ENCODE data around the gene CPVL.

CPVL gene

DNA sequence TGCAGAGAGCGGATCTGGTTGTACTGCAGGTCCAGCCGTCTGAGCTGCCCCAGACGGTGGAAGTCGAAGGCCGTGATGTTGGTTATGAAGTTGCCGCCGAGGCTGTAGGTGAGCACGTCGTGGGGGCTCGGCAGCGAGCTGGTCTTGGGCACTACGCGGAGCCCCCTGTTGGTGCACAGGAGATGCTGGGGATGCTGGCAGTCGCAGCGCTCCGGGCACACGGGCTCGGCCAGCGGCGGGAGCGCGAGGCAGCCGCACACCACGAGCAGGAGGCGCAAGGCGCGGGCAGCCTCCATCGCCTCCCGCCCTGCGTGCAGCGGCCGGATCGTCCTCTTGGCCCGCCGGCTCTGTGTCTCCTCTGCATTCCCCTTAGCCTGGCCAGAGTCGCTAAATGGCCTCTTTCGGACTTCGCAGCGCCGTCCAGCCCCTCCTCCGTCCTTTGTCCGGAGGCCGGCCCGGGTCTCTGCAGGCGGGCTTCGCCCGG, 188.5 kb downstream of the CPVL start:
- Histone ChIP-seq H3K9me3 (ENCODE audit: insufficient read depth, low read length) (peaks cover 19% of the 10 kb centered on the region; the same call in 1 of the 2 replicates), H3K4me1 (ENCODE audit: insufficient read depth, insufficient read length) (peaks cover 15% of the 10 kb centered on the region), H3K36me3 (ENCODE audit: insufficient read depth, insufficient read length, low read length) (no peaks in the 10 kb centered on the region), H3K9ac (ENCODE audit: insufficient read length, low read depth) (peak overlapping the region; percentile 43), H3K27me3 (ENCODE audit: insufficient read depth, insufficient read length) (peaks cover 44% of the 10 kb centered on the region), H3K4me3 (ENCODE audit: insufficient read length, low read depth) (peak overlapping the region; percentile 56)
- TF ChIP-seq SUZ12 (IDR thresholded peaks at IDR 0.05; ENCODE audit: extremely low read depth, insufficient read depth, insufficient read length), result no peak
- no peak for TF ChIP-seq YY1 (IDR thresholded peaks at IDR 0.05; ENCODE audit: insufficient read depth, insufficient read length)
- no peak for TF ChIP-seq ZNF274 (IDR thresholded peaks at IDR 0.05; ENCODE audit: low read depth, low read length)
- no peak for DNase-seq (ENCODE audit: low read depth, low spot score)

- H3K4me3 ChIP-seq (ENCODE audit: insufficient read length, low read depth), result peak overlapping the region; percentile 56
- H3K9ac ChIP-seq (ENCODE audit: insufficient read length, low read depth), result peak overlapping the region; percentile 43
- no peaks in the 10 kb centered on the region for H3K36me3 ChIP-seq (ENCODE audit: insufficient read depth, insufficient read length, low read length)
- TF ChIP-seq SUZ12 (IDR thresholded peaks at IDR 0.05; ENCODE audit: extremely low read depth, insufficient read depth, insufficient read length) (no peak), ZNF274 (IDR thresholded peaks at IDR 0.05; ENCODE audit: low read depth, low read length) (no peak), YY1 (IDR thresholded peaks at IDR 0.05; ENCODE audit: insufficient read depth, insufficient read length) (no peak)
- peaks cover 44% of the 10 kb centered on the region for H3K27me3 ChIP-seq (ENCODE audit: insufficient read depth, insufficient read length)
- H3K4me1 ChIP-seq (ENCODE audit: insufficient read depth, insufficient read length), result peaks cover 15% of the 10 kb centered on the region
- DNase-seq (ENCODE audit: low read depth, low spot score), result no peak
- H3K9me3 ChIP-seq (ENCODE audit: insufficient read depth, low read length), result peaks cover 19% of the 10 kb centered on the region; the same call in 1 of the 2 replicates
These were observed 189.1 kb downstream of the CPVL start for GRCh38 chr7:28957064-28957750.

GRCh38 chr7:28956608-28957063, 189.7 kb downstream of the CPVL start:
- DNase-seq (ENCODE audit: low read depth, low spot score), result no peak
- Histone ChIP-seq H3K9ac (ENCODE audit: insufficient read length, low read depth) (peak overlapping the region; percentile 45), H3K36me3 (ENCODE audit: insufficient read depth, insufficient read length, low read length) (no peaks in the 10 kb centered on the region), H3K4me1 (ENCODE audit: insufficient read depth, insufficient read length) (peaks cover 13% of the 10 kb centered on the region), H3K9me3 (ENCODE audit: insufficient read depth, low read length) (peaks cover 19% of the 10 kb centered on the region; the same call in 1 of the 2 replicates), H3K27me3 (ENCODE audit: insufficient read depth, insufficient read length) (peaks cover 44% of the 10 kb centered on the region), H3K4me3 (ENCODE audit: insufficient read length, low read depth) (no peak overlapping the region)
- TF ChIP-seq SUZ12 (IDR thresholded peaks at IDR 0.05; ENCODE audit: extremely low read depth, insufficient read depth, insufficient read length) (no peak), ZNF274 (IDR thresholded peaks at IDR 0.05; ENCODE audit: low read depth, low read length) (no peak), YY1 (IDR thresholded peaks at IDR 0.05; ENCODE audit: insufficient read depth, insufficient read length) (no peak)

GRCh38 chr7:28955718-28956607, 190.4 kb downstream of the CPVL start:
- peak overlapping the region; percentile 45 for H3K9ac ChIP-seq (ENCODE audit: insufficient read length, low read depth)
- DNase-seq (ENCODE audit: low read depth, low spot score), result no peak
- peaks cover 19% of the 10 kb centered on the region; the same call in 1 of the 2 replicates for H3K9me3 ChIP-seq (ENCODE audit: insufficient read depth, low read length)
- peaks cover 44% of the 10 kb centered on the region for H3K27me3 ChIP-seq (ENCODE audit: insufficient read depth, insufficient read length)
- peak overlapping the region; percentile 32 for H3K4me3 ChIP-seq (ENCODE audit: insufficient read length, low read depth)
- TF ChIP-seq YY1 (IDR thresholded peaks at IDR 0.05; ENCODE audit: insufficient read depth, insufficient read length) (no peak), ZNF274 (IDR thresholded peaks at IDR 0.05; ENCODE audit: low read depth, low read length) (no peak), SUZ12 (IDR thresholded peaks at IDR 0.05; ENCODE audit: extremely low read depth, insufficient read depth, insufficient read length) (no peak)
- H3K36me3 ChIP-seq (ENCODE audit: insufficient read depth, insufficient read length, low read length), result no peaks in the 10 kb centered on the region
- H3K4me1 ChIP-seq (ENCODE audit: insufficient read depth, insufficient read length), result peaks cover 13% of the 10 kb centered on the region

- Histone ChIP-seq H3K27me3 (ENCODE audit: insufficient read depth, insufficient read length) (peaks cover 44% of the 10 kb centered on the region), H3K4me3 (ENCODE audit: insufficient read length, low read depth) (no peak overlapping the region), H3K4me1 (ENCODE audit: insufficient read depth, insufficient read length) (peaks cover 13% of the 10 kb centered on the region), H3K9me3 (ENCODE audit: insufficient read depth, low read length) (peaks cover 19% of the 10 kb centered on the region; the same call in 1 of the 2 replicates), H3K9ac (ENCODE audit: insufficient read length, low read depth) (no peak overlapping the region), H3K36me3 (ENCODE audit: insufficient read depth, insufficient read length, low read length) (no peaks in the 10 kb centered on the region)
- no peak for TF ChIP-seq SUZ12 (IDR thresholded peaks at IDR 0.05; ENCODE audit: extremely low read depth, insufficient read depth, insufficient read length)
- TF ChIP-seq YY1 (IDR thresholded peaks at IDR 0.05; ENCODE audit: insufficient read depth, insufficient read length), result no peak
- no peak for TF ChIP-seq ZNF274 (IDR thresholded peaks at IDR 0.05; ENCODE audit: low read depth, low read length)
- DNase-seq (ENCODE audit: low read depth, low spot score), result no peak
These were observed 191.0 kb downstream of the CPVL start for GRCh38 chr7:28955356-28955717.

GRCh38 chr7:28954946-28955345, 191.4 kb downstream of the CPVL start:
- H3K9me3 ChIP-seq (ENCODE audit: insufficient read depth, low read length), result peaks cover 19% of the 10 kb centered on the region; the same call in 1 of the 2 replicates
- DNase-seq (ENCODE audit: low read depth, low spot score), result no peak
- H3K36me3 ChIP-seq (ENCODE audit: insufficient read depth, insufficient read length, low read length), result no peaks in the 10 kb centered on the region
- peaks cover 13% of the 10 kb centered on the region for H3K4me1 ChIP-seq (ENCODE audit: insufficient read depth, insufficient read length)
- H3K4me3 ChIP-seq (ENCODE audit: insufficient read length, low read depth), result no peak overlapping the region
- peaks cover 41% of the 10 kb centered on the region for H3K27me3 ChIP-seq (ENCODE audit: insufficient read depth, insufficient read length)
- TF ChIP-seq ZNF274 (IDR thresholded peaks at IDR 0.05; ENCODE audit: low read depth, low read length) (no peak), YY1 (IDR thresholded peaks at IDR 0.05; ENCODE audit: insufficient read depth, insufficient read length) (no peak), SUZ12 (IDR thresholded peaks at IDR 0.05; ENCODE audit: extremely low read depth, insufficient read depth, insufficient read length) (no peak)
- no peak overlapping the region for H3K9ac ChIP-seq (ENCODE audit: insufficient read length, low read depth)
